Memory B cell (primary cell): ENCODE results near the gene ADCY6.
"Not testable (repeated sequence)": the region's sequence is repeated elsewhere in the genome, so short reads cannot be mapped to it uniquely, and the experiment has no call there.

Experiments
- ATAC-seq: fragments of 150-1000 bp; cut with Tn5 transposase; 2 replicates; pipeline ENCODE4 v1.10.0; 2021; ENCODE audit warnings: low read depth, mild to moderate bottlenecking, moderate library complexity
- DNase-seq, 2 donors: peaks; one replicate each; pipeline ENCODE4 v3.0.0; 2022; ENCODE audit warnings: low spot score in 2 of 2
- H3K27ac Mint-ChIP-seq: one replicate; pipeline ENCODE4 v1.8.0; 2022; ENCODE audit warnings: mild to moderate bottlenecking, moderate library complexity, mixed read lengths
- H3K27me3 Mint-ChIP-seq: one replicate; pipeline ENCODE4 v1.8.0; 2022; ENCODE audit warnings: mixed read lengths
- H3K36me3 Mint-ChIP-seq: one replicate; pipeline ENCODE4 v1.8.0; 2022; ENCODE audit warnings: mild to moderate bottlenecking, mixed read lengths
- H3K4me1 Mint-ChIP-seq: one replicate; pipeline ENCODE4 v1.8.0; 2022; ENCODE audit warnings: mixed read lengths
- H3K4me3 Mint-ChIP-seq: one replicate; pipeline ENCODE4 v1.8.0; 2022; ENCODE audit warnings: mild to moderate bottlenecking, moderate library complexity, mixed read lengths
- H3K9me3 Mint-ChIP-seq: one replicate; pipeline ENCODE4 v1.8.0; 2022; ENCODE audit warnings: mixed read lengths

The ADCY6 gene

DNA sequence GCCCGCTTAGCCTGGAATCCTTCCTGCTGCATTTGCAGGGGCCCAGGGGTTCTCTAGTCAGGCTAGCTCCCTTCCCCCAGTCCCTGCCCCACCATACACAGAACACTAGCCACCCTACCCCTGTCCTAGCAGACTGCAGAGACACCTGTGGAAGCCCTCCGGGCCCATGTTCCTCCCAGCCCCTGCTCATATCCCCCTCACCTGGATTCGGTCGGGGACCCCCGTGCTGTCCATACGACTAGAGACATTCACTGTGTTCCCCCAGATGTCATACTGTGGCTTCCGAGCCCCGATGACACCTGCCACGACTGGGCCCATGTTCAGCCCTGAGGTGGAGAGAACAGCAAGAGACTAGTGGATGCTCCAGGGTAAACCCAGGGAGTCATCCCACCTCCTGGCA, 20.2 kb downstream of the ADCY6 start:
- DNase-seq (no peak), ATAC-seq (no peak)
- H3K27me3 Mint-ChIP-seq: peaks cover 6% of the 10 kb centered on the region
- no peak overlapping the region for H3K4me3 Mint-ChIP-seq
- no peaks in the 10 kb centered on the region for H3K36me3 Mint-ChIP-seq
- H3K27ac Mint-ChIP-seq: no peak overlapping the region
- H3K9me3 Mint-ChIP-seq: no peaks in the 10 kb centered on the region
- H3K4me1 Mint-ChIP-seq: peaks cover 10% of the 10 kb centered on the region

DNA sequence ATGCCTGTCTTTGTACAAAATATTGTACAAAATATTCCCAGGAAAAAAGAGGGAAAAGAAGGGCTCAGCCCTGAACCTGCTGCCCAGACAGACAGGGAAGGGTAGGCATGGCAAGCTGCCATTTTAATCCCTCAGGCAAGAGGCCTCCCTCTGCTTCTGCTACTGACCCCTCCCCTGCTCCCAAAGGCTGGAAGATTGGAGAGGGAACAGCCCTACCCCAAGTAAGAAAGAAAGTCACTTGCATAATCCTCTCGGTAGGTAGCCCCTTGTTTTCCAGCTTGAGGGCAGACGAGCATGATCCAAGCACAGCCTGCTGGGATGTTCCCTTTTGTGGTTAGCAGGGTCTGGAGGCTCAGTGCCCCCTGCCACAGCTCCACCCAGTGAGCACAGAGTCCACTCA, 20.7 kb downstream of the ADCY6 start:
- DNase-seq (no peak), ATAC-seq (no peak)
- Mint-ChIP-seq H3K36me3 (no peaks in the 10 kb centered on the region), H3K27ac (no peak overlapping the region), H3K4me1 (peaks cover 10% of the 10 kb centered on the region), H3K9me3 (no peaks in the 10 kb centered on the region), H3K27me3 (peaks cover 6% of the 10 kb centered on the region), H3K4me3 (no peak overlapping the region)

DNA sequence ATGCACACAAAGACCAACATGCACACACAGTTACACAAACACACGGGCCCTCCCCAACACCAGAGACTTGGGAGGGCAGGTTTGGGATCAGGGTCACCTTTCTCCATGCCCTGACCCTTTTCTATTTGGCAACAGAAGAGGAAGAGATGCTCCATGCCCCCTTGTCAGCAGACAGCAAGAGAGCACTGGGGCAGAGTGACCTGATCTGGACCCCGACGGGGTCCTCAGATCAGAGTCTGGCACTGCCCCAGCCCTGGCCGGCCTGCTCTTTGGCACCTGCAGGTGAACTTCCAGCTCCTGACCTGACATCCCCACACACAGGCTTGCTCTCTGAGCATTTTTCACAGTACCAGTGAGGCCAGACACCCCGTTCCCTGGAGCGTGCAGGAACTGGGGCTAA, 21.4 kb downstream of the ADCY6 start:
- Mint-ChIP-seq H3K27ac (no peak overlapping the region), H3K4me3 (no peak overlapping the region), H3K27me3 (peaks cover 6% of the 10 kb centered on the region), H3K9me3 (no peaks in the 10 kb centered on the region), H3K4me1 (peaks cover 10% of the 10 kb centered on the region), H3K36me3 (no peaks in the 10 kb centered on the region)
- ATAC-seq (no peak), DNase-seq (no peak)

DNA sequence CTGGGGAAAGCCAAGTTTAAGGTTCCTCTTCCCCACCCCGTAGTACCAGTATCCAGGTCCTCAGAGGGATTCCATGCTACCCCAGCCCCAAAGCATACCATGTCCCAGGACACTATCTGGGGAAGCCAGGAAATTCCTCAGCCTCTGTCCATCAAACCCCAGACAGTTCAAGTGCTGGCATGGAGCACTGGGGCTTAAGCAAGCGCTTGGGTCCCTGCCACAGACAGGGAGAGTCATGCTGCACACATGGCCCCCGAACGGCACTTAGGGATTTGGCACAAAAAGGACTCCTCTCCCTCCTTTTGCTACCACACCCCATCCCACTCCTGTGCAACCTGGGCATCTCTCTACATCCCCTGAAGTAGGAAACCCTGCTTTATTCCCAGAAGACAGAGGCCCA, 21.8 kb downstream of the ADCY6 start:
- Mint-ChIP-seq H3K4me3 (no peak overlapping the region), H3K27me3 (peaks cover 6% of the 10 kb centered on the region), H3K4me1 (peaks cover 10% of the 10 kb centered on the region), H3K9me3 (no peaks in the 10 kb centered on the region), H3K27ac (no peak overlapping the region), H3K36me3 (no peaks in the 10 kb centered on the region)
- ATAC-seq (no peak), DNase-seq (no peak)

DNA sequence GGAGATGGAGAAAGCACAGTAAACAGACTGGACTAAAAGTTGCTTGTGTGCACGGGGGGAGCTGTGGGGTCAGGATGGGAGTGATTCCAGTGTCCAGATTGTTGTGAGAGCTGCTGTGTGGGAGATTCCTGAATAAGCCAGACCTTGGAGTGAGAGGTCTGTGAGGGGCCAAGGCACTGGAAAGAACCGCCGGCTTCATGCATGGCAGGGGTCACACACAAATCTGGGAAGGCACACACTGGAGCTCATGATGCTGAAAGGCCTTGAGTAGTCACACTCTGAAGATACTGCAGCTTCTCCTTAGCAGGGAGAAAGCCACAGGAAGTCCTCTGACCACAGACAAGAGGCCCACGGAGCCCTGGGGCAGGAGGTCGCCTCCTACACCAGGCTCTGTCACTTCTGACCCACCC, 23.1 kb downstream of the ADCY6 start:
- H3K4me3 Mint-ChIP-seq: no peak overlapping the region
- no peaks in the 10 kb centered on the region for H3K9me3 Mint-ChIP-seq
- ATAC-seq (no peak), DNase-seq (no peak)
- no peak overlapping the region for H3K27ac Mint-ChIP-seq
- H3K36me3 Mint-ChIP-seq: no peaks in the 10 kb centered on the region
- H3K27me3 Mint-ChIP-seq: peaks cover 4% of the 10 kb centered on the region
- peaks cover 10% of the 10 kb centered on the region for H3K4me1 Mint-ChIP-seq

DNA sequence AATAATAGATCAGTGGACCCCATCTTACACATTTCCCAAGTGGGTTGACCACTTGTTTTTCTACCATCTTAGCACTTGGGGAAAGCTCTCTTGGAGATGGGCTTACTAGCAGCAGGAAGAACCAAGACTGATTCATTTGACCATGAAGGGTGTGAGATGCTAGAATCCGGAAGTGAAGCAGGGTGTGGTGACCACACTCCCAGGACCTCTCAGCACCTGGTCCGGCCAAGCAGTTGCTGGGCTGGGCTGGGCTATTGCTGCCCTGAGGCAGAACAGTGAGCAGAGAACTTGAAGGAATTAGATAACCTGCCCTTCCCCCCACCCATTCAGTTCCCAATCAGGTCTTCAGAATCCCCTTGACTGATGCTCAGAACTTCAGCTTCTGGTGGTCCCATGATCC, 24.4 kb downstream of the ADCY6 start:
- Mint-ChIP-seq H3K9me3 (no peaks in the 10 kb centered on the region), H3K27ac (no peak overlapping the region), H3K27me3 (peaks cover 4% of the 10 kb centered on the region), H3K4me3 (no peak overlapping the region), H3K36me3 (no peaks in the 10 kb centered on the region), H3K4me1 (peaks cover 10% of the 10 kb centered on the region)
- ATAC-seq: no peak
- DNase-seq: no peak

DNA sequence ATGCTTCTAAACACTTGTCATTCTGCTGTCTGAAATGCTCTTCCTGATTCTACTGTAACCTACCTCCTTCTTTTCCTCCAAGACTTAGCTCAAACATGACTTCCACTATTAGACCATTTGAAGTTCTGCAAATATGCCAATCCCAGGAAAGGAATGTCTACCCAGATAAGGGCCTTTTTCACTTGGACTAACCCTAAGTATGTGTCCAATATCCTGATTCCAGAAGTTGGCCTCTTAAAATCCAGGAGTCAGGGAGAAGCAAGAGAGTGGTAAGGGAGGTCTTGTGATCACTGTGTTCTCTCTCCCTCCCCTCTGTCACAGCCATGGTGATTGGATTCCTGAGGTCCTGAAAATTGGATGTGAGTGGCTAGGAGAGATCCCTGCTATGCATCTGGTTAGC, 30.2 kb downstream of the ADCY6 start:
- H3K36me3 Mint-ChIP-seq: no peaks in the 10 kb centered on the region
- H3K4me3 Mint-ChIP-seq: no peak overlapping the region
- no peaks in the 10 kb centered on the region for H3K27me3 Mint-ChIP-seq
- no peaks in the 10 kb centered on the region for H3K9me3 Mint-ChIP-seq
- no peak for DNase-seq
- no peak for ATAC-seq
- no peaks in the 10 kb centered on the region for H3K4me1 Mint-ChIP-seq
- H3K27ac Mint-ChIP-seq: no peak overlapping the region

DNA sequence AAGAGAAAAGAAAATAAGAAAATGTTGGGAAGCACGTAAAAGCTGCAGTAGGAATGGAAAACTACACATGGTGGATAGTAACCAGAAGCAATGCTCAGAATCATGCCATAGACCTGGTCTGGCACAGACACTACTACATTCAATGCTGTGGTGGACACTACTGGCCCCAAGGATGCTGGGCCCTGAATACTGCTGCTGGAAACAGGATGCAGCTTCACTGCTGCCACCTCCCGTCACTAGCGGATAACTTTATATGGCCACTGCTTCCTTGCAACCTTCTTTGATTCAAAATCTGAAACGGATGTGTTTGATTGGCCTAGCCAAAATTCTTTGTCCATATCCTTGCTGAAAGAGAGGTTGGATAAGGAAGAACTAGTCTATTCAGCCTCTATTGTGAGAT, 30.7 kb downstream of the ADCY6 start:
- Mint-ChIP-seq H3K36me3 (no peaks in the 10 kb centered on the region), H3K27ac (no peak overlapping the region), H3K4me3 (no peak overlapping the region), H3K4me1 (no peaks in the 10 kb centered on the region), H3K27me3 (no peaks in the 10 kb centered on the region), H3K9me3 (no peaks in the 10 kb centered on the region)
- no peak for DNase-seq
- ATAC-seq: no peak

DNA sequence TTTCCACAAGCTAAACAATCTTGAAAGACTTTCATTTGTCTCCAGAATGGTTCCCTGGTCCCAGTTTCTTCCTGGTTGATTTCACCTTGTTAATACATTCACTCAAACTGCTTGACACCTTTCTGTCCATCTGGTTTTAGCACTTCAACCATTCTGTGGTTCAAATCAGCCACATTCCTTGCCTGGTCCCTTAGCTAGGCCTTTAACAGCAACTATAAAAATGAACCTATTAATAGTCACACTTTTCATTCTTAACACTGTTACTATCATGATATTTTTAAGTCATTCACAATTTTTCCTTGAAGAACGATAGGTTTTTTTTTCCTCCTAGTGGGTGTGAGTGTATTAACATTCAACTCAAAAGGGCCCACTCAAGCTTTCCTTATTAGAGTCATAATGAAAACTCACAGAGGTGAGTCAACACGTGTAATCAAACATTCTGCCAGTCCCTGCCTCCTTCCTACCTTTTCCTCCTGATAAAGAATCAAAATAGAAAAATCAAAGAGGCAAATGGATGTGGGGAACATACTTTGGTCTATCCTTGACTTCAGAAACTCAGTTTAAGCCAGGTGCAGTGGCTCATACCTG, 38.0 kb downstream of the ADCY6 start:
- H3K27me3 Mint-ChIP-seq: peaks cover 6% of the 10 kb centered on the region
- DNase-seq (no peak), ATAC-seq (no peak)
- H3K4me3 Mint-ChIP-seq: no peak overlapping the region
- H3K36me3 Mint-ChIP-seq: no peaks in the 10 kb centered on the region
- no peak overlapping the region for H3K27ac Mint-ChIP-seq
- H3K9me3 Mint-ChIP-seq: no peaks in the 10 kb centered on the region
- H3K4me1 Mint-ChIP-seq: no peaks in the 10 kb centered on the region

DNA sequence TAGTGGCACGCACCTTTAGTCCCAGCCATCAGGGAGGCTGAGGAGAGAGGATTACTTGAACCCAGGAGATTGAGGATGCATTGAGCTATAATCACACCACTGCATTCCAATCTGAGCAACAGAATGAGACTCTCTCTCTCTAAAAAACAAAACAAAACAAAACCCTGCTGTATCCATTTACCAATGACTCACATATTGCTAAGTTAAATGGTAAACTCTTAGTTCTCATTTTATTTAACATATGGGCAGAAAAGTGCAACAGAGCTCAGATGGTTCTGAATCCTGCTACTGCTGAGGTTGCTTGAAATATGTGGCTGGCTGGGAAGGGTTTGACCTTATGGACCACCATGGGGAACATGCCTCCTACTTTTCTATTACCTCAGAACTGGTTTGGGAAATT, 38.7 kb downstream of the ADCY6 start:
- ATAC-seq (no peak), DNase-seq (no peak)
- no peaks in the 10 kb centered on the region for H3K4me1 Mint-ChIP-seq
- H3K27ac Mint-ChIP-seq: no peak overlapping the region
- H3K36me3 Mint-ChIP-seq: no peaks in the 10 kb centered on the region
- peaks cover 6% of the 10 kb centered on the region for H3K27me3 Mint-ChIP-seq
- H3K4me3 Mint-ChIP-seq: no peak overlapping the region
- H3K9me3 Mint-ChIP-seq: no peaks in the 10 kb centered on the region

DNA sequence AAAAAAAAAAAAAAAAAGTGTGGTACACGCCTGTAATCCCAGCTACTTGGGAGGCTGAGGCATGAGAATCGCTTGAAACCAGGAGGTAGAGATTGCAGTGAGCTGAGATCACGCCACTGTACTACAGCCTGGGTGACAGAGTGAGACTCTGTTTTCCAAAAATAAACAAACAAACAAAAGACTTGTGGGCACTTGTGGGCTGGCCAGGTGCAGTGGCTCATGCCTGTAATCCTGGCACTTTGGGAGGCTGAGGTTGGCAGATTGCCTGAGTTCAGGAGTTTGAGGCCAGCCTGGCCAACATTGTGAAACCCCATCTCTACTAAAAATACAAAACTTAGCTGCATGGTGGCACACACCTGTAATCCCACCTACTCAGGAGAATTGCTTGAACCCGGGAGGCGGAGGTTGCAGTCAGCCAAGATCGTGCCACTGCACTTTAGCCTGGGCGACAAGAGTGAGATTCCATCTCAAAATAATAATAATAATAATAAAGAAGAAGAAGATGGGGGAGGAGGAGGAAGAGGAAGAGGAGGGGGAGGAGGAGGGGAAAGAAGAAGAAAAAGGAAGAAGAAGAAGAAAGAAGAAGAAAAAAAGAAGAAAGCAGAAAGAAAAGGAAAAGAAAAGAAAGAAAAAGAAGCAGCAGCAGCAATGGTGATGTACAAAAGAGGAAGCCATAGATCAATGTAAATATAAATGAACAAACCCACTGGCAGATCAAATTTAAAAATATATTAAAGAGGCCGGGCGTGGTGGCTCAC, 44.5 kb downstream of the ADCY6 start:
- DNase-seq (no peak), ATAC-seq (no peak)
- Mint-ChIP-seq H3K27ac (no peak overlapping the region), H3K4me1 (no peaks in the 10 kb centered on the region), H3K4me3 (no peak overlapping the region), H3K27me3 (peaks cover 6% of the 10 kb centered on the region), H3K9me3 (no peaks in the 10 kb centered on the region), H3K36me3 (no peaks in the 10 kb centered on the region)

DNA sequence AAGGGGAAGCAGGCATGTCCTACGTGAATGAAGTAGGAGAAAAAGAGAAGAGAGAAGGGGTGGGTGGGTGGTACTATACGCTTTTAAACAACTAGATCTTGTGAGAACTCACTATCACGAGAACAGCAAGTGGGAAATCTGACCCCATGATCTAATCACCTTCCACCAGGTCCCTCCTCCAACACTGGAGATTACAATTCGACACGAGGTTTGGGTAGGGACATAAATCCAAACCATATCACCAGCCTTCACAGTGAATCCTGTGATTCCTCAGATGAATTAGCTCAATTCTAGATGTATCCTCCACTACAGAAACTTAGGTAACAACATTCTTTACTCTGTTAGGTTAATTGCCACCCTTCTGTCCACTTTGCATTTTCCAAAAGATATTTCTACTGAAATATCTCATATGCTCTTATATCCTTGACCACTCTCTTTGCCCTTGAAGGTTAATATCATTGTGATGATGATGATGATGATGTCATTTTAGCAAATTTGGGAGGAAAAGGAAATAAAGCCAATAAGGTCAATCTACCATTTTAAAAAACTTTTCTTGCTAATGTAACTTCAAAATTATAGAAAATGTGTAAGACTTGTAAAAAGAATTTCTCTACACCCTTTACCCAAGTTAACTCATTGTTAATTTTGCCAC, 49.1 kb downstream of the ADCY6 start:
- Mint-ChIP-seq H3K4me1 (no peaks in the 10 kb centered on the region), H3K27me3 (peaks cover 5% of the 10 kb centered on the region), H3K4me3 (no peak overlapping the region), H3K27ac (no peak overlapping the region), H3K9me3 (no peaks in the 10 kb centered on the region), H3K36me3 (no peaks in the 10 kb centered on the region)
- DNase-seq (no peak), ATAC-seq (no peak)

DNA sequence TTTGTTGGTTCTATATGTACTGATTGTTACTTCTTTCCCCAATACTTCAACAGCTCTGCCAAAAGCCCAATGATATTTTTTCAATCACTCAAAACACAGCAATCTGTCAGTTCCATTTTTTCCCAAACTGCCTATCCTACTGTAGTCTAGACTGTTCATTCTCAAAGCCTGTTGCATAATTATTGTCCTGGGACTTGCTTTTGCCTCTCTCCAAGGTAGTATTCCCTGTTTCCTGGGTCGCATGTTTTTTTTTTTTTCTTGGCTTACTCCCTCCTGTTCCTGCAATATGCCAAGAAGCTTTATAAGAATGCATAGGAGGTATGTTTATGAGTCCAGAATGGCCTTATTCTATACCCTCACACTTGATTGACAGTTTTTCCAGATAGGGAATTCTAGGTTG, 52.4 kb downstream of the ADCY6 start:
- DNase-seq (no peak), ATAC-seq (no peak)
- no peaks in the 10 kb centered on the region for H3K9me3 Mint-ChIP-seq
- H3K4me3 Mint-ChIP-seq: no peak overlapping the region
- no peaks in the 10 kb centered on the region for H3K4me1 Mint-ChIP-seq
- H3K36me3 Mint-ChIP-seq: no peaks in the 10 kb centered on the region
- no peak overlapping the region for H3K27ac Mint-ChIP-seq
- peaks cover 5% of the 10 kb centered on the region for H3K27me3 Mint-ChIP-seq

DNA sequence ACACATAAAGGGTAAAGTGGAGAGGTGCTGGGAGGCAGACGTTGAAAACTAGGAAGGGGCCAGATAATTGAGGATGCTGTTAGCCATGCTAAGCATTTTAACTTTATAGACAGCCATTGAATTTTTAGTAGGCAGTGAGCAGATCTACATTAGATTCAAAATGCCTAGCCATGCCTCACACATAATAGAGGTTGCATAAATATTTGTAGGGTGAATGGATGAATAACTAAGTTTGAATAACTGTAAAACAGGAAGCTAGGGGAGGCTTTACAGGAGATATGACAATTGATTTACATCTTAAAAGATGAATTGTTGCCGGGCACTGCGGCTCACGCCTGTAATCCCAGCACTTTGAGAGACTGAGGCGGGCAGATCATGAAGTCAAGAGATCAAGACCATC, 60.1 kb downstream of the ADCY6 start:
- no peaks in the 10 kb centered on the region for H3K4me1 Mint-ChIP-seq
- no peaks in the 10 kb centered on the region for H3K9me3 Mint-ChIP-seq
- H3K4me3 Mint-ChIP-seq: no peak overlapping the region
- H3K27me3 Mint-ChIP-seq: peaks cover 5% of the 10 kb centered on the region
- no peak for ATAC-seq
- H3K36me3 Mint-ChIP-seq: no peaks in the 10 kb centered on the region
- H3K27ac Mint-ChIP-seq: no peak overlapping the region
- DNase-seq: no peak

DNA sequence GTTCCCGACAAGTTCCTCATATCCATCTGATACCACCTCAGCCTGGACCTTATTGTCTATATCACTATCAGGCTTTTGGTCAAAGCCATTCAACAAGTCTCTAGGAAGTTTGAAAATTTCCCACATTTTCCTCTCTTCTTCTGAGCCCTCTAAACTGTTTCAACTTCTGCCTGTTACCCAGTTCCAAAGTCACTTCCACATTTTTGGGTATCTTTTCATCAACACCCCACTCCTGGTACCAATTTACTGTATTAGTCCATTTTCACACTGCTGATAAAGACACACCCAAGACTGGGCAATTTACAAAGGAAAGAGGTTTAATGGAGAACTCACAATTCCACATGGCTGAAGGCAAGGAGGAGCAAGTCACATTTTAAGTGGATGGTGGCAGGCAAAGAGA, 68.2 kb downstream of the ADCY6 start:
- not testable (repeated sequence) for H3K27me3 Mint-ChIP-seq, DNase-seq, ATAC-seq, H3K4me1 Mint-ChIP-seq, H3K27ac Mint-ChIP-seq, H3K4me3 Mint-ChIP-seq, H3K9me3 Mint-ChIP-seq
- H3K36me3 Mint-ChIP-seq: peaks cover 11% of the 10 kb centered on the region
